BJ (cell line): Measurements from ENCODE around the gene SRR. TPM values are rescaled to one million over a fixed set of nuclear protein-coding genes. Genes with fewer than 3 reads are reported as not detected.

Source experiments
- CTCF ChIA-PET: fragments of 350-600 bp; formaldehyde crosslinking; extraction: SDS; loops from one replicate; lab custom pipeline; 2021; ENCODE audit warnings: antibody characterized with exemption, inconsistent platforms; lab: Yijun Ruan, JAX
- POLR2A ChIA-PET: fragments of 300-600 bp; sonication (Branson Sonifier 250); formaldehyde crosslinking; extraction: SDS; loops from one replicate; lab custom pipeline; 2021; ENCODE audit warnings: antibody characterized with exemption; lab: Charles Lee
- DNase-seq: peaks from one replicate; pipeline ENCODE4 v3.0.0-alpha.2; 2011; ENCODE audit warnings: low read depth
- H3K27me3 ChIP-seq: 2 replicates; pipeline ENCODE4 v1.6.0; 2011; ENCODE audit warnings: low read length; ENCODE audit not compliant: control insufficient read depth, insufficient read depth
- H3K36me3 ChIP-seq: 2 replicates; pipeline ENCODE4 v1.5.1; 2011; ENCODE audit warnings: low read length; ENCODE audit not compliant: control insufficient read depth, insufficient read depth
- H3K4me3 ChIP-seq: 2 replicates; pipeline ENCODE4 v1.5.1; 2011; ENCODE audit warnings: low read depth, mild to moderate bottlenecking, control low read depth, low read length
- polyA plus RNA-seq: library from polyadenylated mRNA; depleted of rRNA; stranded (reverse); fragments of >200 nt; gene quantifications from 2 replicates; pipeline ENCODE4 v1.2.3, GENCODE V29; 2011
- TF ChIP-seq, protein P1 (sequence below): IDR thresholded peaks from 2 replicates; pipeline ENCODE4 v1.5.1; 2011; ENCODE audit warnings: low read depth, mild to moderate bottlenecking, control low read depth, inconsistent platforms, low read length, moderate library complexity; ENCODE audit not compliant: insufficient read depth

SRR gene
- polyA plus RNA-seq, 1 experiment = 17.1 TPM

GRCh38 chr17:2267354-2267753, 36.4 kb upstream of the SRR start:
- Histone ChIP-seq H3K27me3 (no peaks in the 10 kb centered on the region), H3K4me3 (no peak overlapping the region), H3K36me3 (0 out of 2 replicates have a peak, but pooled peaks cover 5% of the 10 kb centered on the region)
- POLR2A ChIA-PET = no interaction called here
- no peak for DNase-seq
- CTCF ChIA-PET = interaction anchor here (0.7 to 2.5 kb wide), 2 partner anchors 16 to 23 kb away, joined by 3 to 8 read pairs; no protein-coding TSS in a partner anchor
- TF ChIP-seq, protein P1, sequence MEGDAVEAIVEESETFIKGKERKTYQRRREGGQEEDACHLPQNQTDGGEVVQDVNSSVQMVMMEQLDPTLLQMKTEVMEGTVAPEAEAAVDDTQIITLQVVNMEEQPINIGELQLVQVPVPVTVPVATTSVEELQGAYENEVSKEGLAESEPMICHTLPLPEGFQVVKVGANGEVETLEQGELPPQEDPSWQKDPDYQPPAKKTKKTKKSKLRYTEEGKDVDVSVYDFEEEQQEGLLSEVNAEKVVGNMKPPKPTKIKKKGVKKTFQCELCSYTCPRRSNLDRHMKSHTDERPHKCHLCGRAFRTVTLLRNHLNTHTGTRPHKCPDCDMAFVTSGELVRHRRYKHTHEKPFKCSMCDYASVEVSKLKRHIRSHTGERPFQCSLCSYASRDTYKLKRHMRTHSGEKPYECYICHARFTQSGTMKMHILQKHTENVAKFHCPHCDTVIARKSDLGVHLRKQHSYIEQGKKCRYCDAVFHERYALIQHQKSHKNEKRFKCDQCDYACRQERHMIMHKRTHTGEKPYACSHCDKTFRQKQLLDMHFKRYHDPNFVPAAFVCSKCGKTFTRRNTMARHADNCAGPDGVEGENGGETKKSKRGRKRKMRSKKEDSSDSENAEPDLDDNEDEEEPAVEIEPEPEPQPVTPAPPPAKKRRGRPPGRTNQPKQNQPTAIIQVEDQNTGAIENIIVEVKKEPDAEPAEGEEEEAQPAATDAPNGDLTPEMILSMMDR = no peak

GRCh38 chr17:2271985-2272702, 31.6 kb upstream of the SRR start:
- no peaks in the 10 kb centered on the region for H3K27me3 ChIP-seq
- DNase-seq = no peak
- TF ChIP-seq, protein P1 = no peak
- POLR2A ChIA-PET = no interaction called here
- CTCF ChIA-PET = interaction anchor here (1.0 to 1.2 kb wide), 2 partner anchors 11 to 27 kb away, joined by 4 to 6 read pairs; no protein-coding TSS in a partner anchor
- H3K36me3 ChIP-seq = peaks cover 7% of the 10 kb centered on the region
- H3K4me3 ChIP-seq = no peak overlapping the region

GRCh38 chr17:2274414-2274813, 29.3 kb upstream of the SRR start:
- POLR2A ChIA-PET = no interaction called here
- no peak for DNase-seq
- CTCF ChIA-PET = interaction anchor here (1.0 kb wide), 1 partner anchor 9 kb away, joined by 3 read pairs; no protein-coding TSS in a partner anchor
- no peaks in the 10 kb centered on the region for H3K27me3 ChIP-seq
- TF ChIP-seq, protein P1 = no peak
- H3K36me3 ChIP-seq = peaks cover 7% of the 10 kb centered on the region
- H3K4me3 ChIP-seq = no peak overlapping the region

GRCh38 chr17:2275722-2276121, 28.0 kb upstream of the SRR start:
- DNase-seq = no peak
- ChIA-PET POLR2A (no interaction called here), CTCF (interaction anchor here (1.0 to 1.1 kb wide), 3 partner anchors 9 to 31 kb away, joined by 3 read pairs; no protein-coding TSS in a partner anchor)
- H3K27me3 ChIP-seq = no peaks in the 10 kb centered on the region
- H3K36me3 ChIP-seq = peaks cover 9% of the 10 kb centered on the region
- TF ChIP-seq, protein P1 = no peak
- H3K4me3 ChIP-seq = no peak overlapping the region

DNA sequence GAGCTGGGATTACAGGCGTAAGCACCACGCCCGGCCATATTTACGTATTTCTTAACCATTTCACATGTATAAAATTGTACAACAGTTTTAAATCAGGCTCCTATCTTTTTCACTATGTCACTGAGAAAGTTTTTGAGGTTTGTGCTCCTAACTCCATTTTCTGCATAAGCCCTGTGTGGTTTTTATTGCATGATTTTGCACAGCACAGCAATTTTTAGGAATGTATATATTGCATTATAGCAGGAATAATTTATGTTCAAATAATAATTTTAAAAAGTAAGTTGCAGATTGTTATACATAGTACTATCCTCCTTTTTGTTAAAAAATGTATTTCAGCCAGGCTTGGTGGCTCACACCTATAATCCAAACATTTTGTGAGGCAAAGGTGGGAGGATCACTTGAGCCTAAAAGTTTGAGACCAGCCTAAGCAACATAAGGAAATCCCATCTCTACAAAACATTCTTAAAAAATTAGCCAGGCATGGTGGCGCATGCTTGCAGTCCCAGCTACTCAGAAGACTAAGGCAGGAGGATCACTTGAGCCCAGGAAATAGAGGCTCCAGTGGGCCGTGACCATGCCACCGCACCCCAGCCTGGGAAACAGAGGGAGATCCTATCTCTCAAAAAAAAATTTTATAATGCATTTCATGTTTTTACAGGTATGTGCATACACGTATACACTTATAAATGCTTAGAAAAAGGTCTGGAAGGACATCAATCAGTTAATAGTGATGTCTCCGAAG, 26.1 kb upstream of the SRR start:
- DNase-seq = no peak
- Histone ChIP-seq H3K27me3 (no peaks in the 10 kb centered on the region), H3K36me3 (peaks cover 10% of the 10 kb centered on the region), H3K4me3 (no peak overlapping the region)
- CTCF ChIA-PET = no interaction called here
- POLR2A ChIA-PET = no interaction called here
- TF ChIP-seq, protein P1 = no peak
